Stimulated activated CD4-positive, alpha-beta T cell treated with anti-CD3 and anti-CD28 coated beads, TNF-alpha, amount 100 ng/mL, for 48 hours (primary cell): ENCODE measurements around the gene NDUFA3.

Source experiments
- DNase-seq, 3 donors: peaks; one replicate each; pipeline ENCODE4 v3.0.0-alpha.2; 2020; ENCODE audit warnings: low read depth in 3 of 3

Gene NDUFA3

GRCh38 chr19:54107876-54108490 is 5.3 kb downstream of the NDUFA3 start:
- DNase-seq, result no peak

- DNase-seq, result no peak
These were observed 5.8 kb downstream of the NDUFA3 start for GRCh38 chr19:54108496-54108895.

DNA sequence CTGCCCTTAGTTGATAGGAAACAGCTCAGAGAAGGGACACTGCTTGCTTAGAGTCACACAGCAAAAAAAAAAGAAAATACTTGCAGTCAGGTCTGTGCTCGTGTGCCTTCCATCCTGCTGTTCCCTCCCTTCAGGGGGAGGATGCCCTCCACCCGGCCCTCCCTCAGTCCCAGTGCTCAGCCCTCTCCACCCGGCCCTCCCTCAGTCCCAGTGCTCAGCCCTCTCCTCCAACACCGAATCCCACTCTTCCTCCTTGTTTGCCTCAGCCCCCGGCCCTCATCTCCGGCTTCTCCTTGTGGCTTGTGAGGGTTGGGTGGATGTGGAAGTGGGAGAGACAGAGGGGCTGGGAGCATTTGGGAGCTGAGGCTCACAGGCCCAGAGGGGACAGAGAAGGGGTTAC is 7.0 kb downstream of the NDUFA3 start:
- DNase-seq, result no peak

DNA sequence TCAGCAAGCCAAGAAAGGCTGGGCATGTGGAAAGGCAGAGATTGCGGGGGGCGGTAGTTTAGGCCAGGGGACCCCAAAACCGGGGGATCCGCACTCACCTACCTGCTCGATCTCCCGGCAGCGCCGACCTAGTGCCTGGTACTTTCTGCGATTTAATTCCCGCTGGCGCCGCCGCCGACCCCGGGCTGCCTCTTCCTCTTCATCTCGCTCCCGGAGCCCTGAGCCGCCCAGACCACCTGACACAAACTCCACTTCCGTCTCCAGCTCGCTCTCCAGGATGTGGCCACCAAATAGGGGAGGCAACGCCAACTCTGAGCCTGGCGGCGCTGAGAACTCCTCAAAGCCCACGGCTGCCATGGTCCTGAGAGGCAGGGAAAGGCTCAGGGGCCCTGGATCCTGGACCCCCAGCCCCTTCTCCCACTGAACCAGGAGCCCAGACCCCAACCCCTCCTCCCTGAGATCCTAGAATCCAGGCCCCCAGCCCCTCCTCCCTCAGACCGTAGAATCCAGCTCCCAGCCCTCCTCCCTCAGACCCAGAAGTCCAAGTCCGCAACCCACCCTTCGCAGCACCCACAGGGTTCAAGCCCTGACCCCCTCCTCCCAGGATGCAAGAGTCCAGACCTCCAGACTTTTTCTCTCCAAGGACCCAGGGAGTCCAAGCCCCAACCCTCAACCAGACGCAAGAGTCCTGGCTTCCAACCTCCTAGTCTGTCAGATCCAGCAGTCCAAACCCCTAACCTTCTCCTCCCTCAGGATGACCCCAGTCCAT is 11.9 kb downstream of the NDUFA3 start:
- DNase-seq, result no peak

DNA sequence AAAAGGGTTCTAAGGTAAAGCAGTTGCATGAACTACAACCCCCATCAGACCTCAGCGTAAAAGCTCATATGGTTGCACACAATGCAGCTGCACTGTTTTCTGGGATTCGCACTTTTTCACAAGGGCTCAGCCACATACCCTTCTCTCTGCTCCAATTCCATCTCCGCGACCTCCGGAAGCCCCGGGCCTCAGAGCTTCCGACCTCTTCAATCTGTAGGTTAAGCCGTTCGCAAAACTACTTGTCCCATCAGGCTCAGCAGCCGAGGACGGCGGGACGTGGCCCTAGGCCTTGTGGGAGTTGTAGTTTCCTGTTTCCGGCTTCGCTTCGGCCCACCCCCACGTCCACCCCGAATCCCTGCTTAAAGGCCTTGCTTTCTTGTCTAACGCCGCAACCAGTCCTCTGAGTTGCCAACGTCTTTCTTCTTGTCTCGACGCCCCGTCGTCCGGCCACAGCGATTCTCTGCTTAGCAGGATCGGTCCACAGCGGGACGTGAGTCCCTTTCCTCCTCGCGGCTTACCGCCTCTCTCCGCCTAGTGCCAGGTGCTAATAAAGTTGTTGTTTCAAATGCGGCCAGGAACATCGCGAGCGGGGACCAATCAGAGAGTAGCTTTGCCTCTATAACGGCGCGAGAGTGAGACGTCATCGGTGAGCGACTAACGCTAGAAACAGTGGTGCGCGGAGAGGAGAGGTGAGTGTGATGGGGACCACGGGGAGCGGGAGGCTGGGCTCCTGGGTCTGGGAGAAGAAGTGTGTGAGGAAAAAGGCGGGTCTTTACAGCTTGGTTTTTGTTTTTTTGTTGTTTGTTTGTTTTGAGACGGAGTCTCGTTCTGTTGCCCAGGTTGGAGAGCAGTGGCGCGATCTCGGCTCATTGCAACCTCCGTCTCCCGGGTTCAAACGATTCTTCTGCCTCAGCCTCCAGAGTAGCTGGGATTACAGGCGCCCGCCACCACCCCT is 12.7 kb downstream of the NDUFA3 start, which contains the start of the genes PRPF31 and TFPT:
Gene PRPF31 (plus strand): TSS at position 646 of the 955 bp plus-strand sequence. CDS start 2,525 bp downstream, outside the sequence.
Gene TFPT (minus strand): TSS at position 549 of the 955 bp plus-strand sequence. CDS start 388 bp downstream, at position 161.
- DNase-seq, result peak; percentile 94 to 96 (median 95)

DNA sequence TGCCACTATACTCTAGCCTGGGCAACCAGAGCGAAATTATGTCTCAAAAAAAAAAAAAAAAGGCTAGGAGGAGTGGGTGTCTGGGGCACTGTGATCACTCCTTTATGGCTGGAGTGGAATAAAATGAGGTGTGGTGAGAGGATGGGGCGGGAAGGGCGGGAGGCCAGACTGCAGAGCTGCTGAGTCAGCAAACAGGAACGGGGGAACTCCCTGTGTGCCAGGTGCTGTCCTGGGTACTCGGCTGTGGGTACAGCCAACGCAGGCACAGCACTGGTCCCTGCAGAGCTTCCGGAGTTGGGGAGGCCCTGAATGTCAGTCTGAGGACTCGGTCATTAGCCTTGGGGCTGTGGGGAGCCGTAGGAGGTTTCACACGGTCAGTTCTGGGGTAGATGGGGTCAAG is 18.6 kb downstream of the NDUFA3 start:
- no peak for DNase-seq

- no peak for DNase-seq
These were observed 21.0 kb downstream of the NDUFA3 start for GRCh38 chr19:54123682-54124081.

GRCh38 chr19:54124393-54124792 is 21.7 kb downstream of the NDUFA3 start:
- DNase-seq, result no peak

DNA sequence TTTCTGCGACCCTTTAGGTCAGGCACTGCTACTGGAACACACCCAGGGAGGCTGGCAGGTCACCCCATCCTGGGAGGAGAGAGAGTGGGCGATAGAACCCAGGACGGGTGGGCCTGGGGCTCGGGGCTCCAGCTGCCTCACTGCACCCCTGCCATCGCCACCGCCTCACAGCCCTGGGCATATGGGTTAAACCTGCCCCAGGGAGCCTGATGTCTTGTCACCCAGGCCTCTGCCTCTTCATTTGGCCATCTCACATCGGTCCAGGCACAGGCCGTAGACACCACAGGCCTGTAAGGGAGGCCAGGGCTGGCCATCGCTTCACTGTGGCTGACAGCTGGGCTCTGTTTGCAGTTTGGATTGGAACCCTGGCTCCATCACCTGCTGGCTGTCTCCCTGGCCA is 23.1 kb downstream of the NDUFA3 start:
- DNase-seq, result no peak

DNA sequence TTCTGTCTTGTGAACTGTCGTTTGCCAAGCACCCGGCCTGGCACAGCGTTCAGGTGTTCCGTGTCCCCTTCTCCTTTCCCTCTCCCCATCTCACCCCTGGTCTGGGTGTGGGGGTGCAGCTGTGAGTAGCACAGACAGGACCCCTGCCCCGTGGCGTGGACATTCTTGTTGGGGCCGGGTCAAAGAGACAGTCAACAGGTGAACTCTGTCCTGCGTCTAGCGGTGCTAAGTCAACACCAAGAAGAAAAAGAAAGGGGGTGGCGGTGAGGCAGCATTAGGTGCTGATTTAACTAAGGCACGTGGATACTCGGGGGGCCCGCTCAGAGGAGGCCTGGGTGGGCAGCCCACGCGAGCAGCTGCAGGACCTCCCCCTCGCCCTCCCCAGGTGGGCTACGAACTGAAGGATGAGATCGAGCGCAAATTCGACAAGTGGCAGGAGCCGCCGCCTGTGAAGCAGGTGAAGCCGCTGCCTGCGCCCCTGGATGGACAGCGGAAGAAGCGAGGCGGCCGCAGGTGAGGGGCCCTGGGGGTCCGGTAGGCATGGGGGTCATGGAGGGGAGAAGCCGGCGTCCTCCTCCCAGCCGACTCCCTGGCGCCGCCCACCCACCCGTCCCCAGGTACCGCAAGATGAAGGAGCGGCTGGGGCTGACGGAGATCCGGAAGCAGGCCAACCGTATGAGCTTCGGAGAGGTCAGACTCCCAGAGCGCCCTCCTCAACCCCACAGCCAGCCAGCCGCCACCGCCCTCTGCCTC is 25.2 kb downstream of the NDUFA3 start:
- DNase-seq, result no peak

- DNase-seq, result no peak
These were observed 25.7 kb downstream of the NDUFA3 start for GRCh38 chr19:54128441-54128725.

DNA sequence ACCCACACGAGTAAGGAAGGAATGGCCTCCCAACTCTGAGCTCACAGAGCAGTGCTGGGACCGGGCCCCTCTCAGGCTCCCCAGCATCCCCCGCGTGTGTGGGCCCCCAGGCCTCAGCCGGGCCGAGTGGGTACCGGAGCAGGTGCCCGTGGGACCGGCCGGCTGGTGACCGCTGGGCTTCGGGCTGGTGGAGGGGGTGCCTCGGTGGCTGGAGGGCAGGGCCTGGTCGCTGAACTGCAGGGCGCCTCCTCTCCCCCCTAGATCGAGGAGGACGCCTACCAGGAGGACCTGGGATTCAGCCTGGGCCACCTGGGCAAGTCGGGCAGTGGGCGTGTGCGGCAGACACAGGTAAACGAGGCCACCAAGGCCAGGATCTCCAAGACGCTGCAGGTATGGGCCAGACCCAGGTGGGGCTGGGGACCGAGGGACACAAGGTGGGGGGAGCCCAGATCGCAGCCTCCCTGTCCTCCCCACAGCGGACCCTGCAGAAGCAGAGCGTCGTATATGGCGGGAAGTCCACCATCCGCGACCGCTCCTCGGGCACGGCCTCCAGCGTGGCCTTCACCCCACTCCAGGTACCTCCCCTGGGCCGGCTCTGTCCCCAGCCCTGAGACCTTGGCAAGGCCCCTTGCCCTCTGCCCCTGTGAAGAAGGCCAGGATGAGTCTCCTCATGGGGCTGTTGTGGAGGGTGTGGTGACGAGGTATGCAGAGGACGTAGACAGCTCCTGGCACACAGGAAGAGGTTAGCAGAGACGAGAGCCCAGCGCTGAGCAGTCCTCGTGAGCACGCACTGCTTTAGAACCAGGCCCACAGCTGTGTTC is 26.4 kb downstream of the NDUFA3 start:
- DNase-seq, result no peak

DNA sequence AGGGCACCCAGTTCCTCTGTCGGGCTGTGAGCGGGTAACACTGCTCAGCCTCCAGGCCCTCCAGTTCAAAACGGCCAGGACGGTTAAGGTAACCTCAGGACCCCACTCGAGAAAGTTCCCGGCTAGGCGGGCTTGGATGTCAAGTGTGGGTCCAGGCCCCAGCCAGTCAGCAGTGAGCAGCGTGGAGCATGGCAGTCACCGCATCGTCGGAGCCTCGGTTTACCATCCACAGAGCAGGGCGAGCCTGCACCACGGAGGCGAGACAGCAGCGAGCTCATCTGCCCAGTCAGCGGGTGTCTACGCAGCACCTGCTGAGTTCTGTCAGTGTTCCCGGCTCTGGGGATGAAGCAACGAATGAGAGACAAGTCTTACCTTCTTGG is 27.0 kb downstream of the NDUFA3 start:
- DNase-seq, result no peak

DNA sequence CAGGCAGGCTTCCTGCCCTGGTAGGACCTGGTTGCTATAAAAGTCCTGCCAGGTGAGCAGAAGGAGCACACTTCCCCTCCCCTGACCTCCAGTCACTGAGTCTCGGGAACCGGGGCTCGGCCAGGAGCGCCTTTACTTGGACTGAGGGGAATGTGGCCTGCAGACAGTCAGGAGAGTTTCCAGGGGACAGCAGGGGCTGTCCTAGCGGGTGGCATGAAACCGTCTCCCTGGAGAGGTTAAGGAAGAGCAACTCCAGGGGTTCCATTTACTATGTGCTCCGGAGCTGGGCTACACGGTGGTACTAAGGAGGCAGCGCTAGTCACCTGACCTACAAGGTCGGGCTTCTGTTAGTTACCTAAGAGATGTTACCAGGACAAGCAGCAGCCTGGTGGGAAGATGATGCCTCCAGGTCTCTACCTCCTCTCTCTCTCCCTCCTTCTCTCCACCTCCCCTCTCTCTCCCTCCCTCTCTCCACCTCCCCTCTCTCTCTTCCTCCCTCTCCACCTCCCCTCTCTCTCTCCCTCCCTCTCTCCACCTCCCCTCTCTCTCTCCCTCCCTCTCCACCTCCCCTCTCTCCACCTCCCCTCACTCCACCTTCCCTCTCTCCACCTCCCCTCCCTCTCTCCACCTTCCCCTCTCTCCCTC is 30.8 kb downstream of the NDUFA3 start:
- no peak for DNase-seq

- DNase-seq, result no peak
These were observed 31.4 kb downstream of the NDUFA3 start for GRCh38 chr19:54133957-54134590.

GRCh38 chr19:54136086-54136863 is 33.6 kb downstream of the NDUFA3 start:
- DNase-seq, result no peak

- peak; percentile 97 to 99 (median 98) for DNase-seq
These were observed 34.4 kb downstream of the NDUFA3 start for GRCh38 chr19:54136864-54137698.
